ENCODE measurements around the gene GRAMD1A. TPM values are rescaled to one million over a fixed set of nuclear protein-coding genes. Genes with fewer than 3 reads are reported as not detected.

GRAMD1A gene
- total RNA-seq, 2 experiments from 2014 or later = 84.2 to 124 TPM

- DNase-seq (ENCODE audit: low spot score) = no peak
- Histone ChIP-seq H3K27ac (ENCODE audit: low read depth, low read length, poor library complexity, severe bottlenecking) (no peak overlapping the region), H3K4me3 (ENCODE audit: low read depth, low read length, poor library complexity, severe bottlenecking) (no peak overlapping the region), H4K20me1 (ENCODE audit: insufficient read depth, low read length) (no peaks in the 10 kb centered on the region), H3K4me1 (ENCODE audit: insufficient read depth, low read length, poor library complexity, severe bottlenecking) (no peaks in the 10 kb centered on the region), H3K4me2 (ENCODE audit: low read length) (no peak overlapping the region), H3K9me3 (ENCODE audit: low read length) (no peaks in the 10 kb centered on the region), H3K79me2 (ENCODE audit: insufficient read depth, low read depth, low read length) (peaks cover 8% of the 10 kb centered on the region; the same call in 1 of the 2 replicates), H3K36me3 (ENCODE audit: insufficient read depth, low read length) (peaks cover 97% of the 10 kb centered on the region), H3K9me2 (ENCODE audit: insufficient read depth, low read length) (no peaks in the 10 kb centered on the region), H2AFZ (ENCODE audit: low read length) (no peak overlapping the region)
- TF ChIP-seq CTCF (conservative IDR thresholded peaks at IDR 0.05; ENCODE audit: low read length) (no peak), EZH2phosphoT487 (IDR thresholded peaks at IDR 0.05; ENCODE audit: borderline replicate concordance, low read depth, low read length) (no peak)
- POLR2A ChIA-PET = no interaction called here
- intact Hi-C loops (cut with micrococcal nuclease; ENCODE audit: unreplicated experiment) = no loop called here
- BruUV-seq (replicated peaks) = no TSS peak
- CTCF ChIA-PET (ENCODE audit: unreplicated experiment) = no interaction called here
Measured at GRCh38 chr19:35011091-35011689, 11.1 kb downstream of the GRAMD1A start.

- CTCF ChIA-PET (ENCODE audit: unreplicated experiment) = no interaction called here
- Histone ChIP-seq H3K79me2 (ENCODE audit: insufficient read depth, low read depth, low read length) (peaks cover under 1% of the 10 kb centered on the region; the same call in 1 of the 2 replicates), H3K4me2 (ENCODE audit: low read length) (no peak overlapping the region), H3K9me2 (ENCODE audit: insufficient read depth, low read length) (no peaks in the 10 kb centered on the region), H3K4me1 (ENCODE audit: insufficient read depth, low read length, poor library complexity, severe bottlenecking) (no peaks in the 10 kb centered on the region), H3K36me3 (ENCODE audit: insufficient read depth, low read length) (peaks cover 92% of the 10 kb centered on the region), H3K9me3 (ENCODE audit: low read length) (no peaks in the 10 kb centered on the region), H3K27ac (ENCODE audit: low read depth, low read length, poor library complexity, severe bottlenecking) (no peak overlapping the region), H4K20me1 (ENCODE audit: insufficient read depth, low read length) (no peaks in the 10 kb centered on the region), H2AFZ (ENCODE audit: low read length) (no peak overlapping the region), H3K4me3 (ENCODE audit: low read depth, low read length, poor library complexity, severe bottlenecking) (no peak overlapping the region)
- POLR2A ChIA-PET = interaction anchor here (0.5 kb wide), 1 partner anchor 345 kb away, joined by 3 read pairs; no protein-coding TSS in a partner anchor
- no TSS peak for BruUV-seq (replicated peaks)
- TF ChIP-seq EZH2phosphoT487 (IDR thresholded peaks at IDR 0.05; ENCODE audit: borderline replicate concordance, low read depth, low read length) (no peak), CTCF (conservative IDR thresholded peaks at IDR 0.05; ENCODE audit: low read length) (no peak)
- intact Hi-C loops (cut with micrococcal nuclease; ENCODE audit: unreplicated experiment) = no loop called here
- no peak for DNase-seq (ENCODE audit: low spot score)
Measured at GRCh38 chr19:35011737-35012682, 11.9 kb downstream of the GRAMD1A start.
